GM12878 (cell line): ENCODE data around the gene INA. TPM values are rescaled to one million over a fixed set of nuclear protein-coding genes. Genes with fewer than 3 reads are reported as not detected.

Source experiments
- ATAC-seq: fragments of 200-7000 bp; cut with Tn5 transposase; 3 replicates; pipeline ENCODE4 v1.9.1; 2020; ENCODE audit warnings: mild to moderate bottlenecking, moderate library complexity
- BruUV-seq: library from RNA; stranded (reverse); fragments of 400-500 nt; replicated peaks from 2 replicates; lab custom pipeline; 2021; lab: Mats Ljungman, UMichigan
- CTCF ChIA-PET: fragments of 300-600 bp; sonication (Branson Sonifier 250); formaldehyde crosslinking; extraction: SDS; loops from one replicate; lab custom pipeline; 2021; ENCODE audit warnings: inconsistent platforms; lab: Yijun Ruan, JAX
- POLR2A ChIA-PET: fragments of 350-600 bp; formaldehyde crosslinking; extraction: SDS; loops from one replicate; lab custom pipeline; 2021; ENCODE audit warnings: inconsistent platforms; lab: Charles Lee
- RAD21 ChIA-PET: fragments of 300-600 bp; sonication (Branson Sonifier 250); formaldehyde crosslinking; loops from one replicate; lab custom pipeline; 2023; ENCODE audit warnings: antibody characterized with exemption; ENCODE audit not compliant: unreplicated experiment; lab: Charles Lee
- SMC1A ChIA-PET: fragments of 300-600 bp; sonication (Branson Sonifier 250); formaldehyde crosslinking; loops from one replicate; lab custom pipeline; 2023; ENCODE audit not compliant: unreplicated experiment, uncharacterized antibody; lab: Charles Lee
- DNase-seq: peaks from one replicate; pipeline ENCODE4 v3.0.0-alpha.2; 2011; ENCODE audit warnings: low read depth, low spot score
- FAIRE-seq: peaks from 3 replicates; lab custom pipeline; 2011; peaks lifted over from hg19 to GRCh38; lab: Jason Lieb, UNC
- H2AFZ ChIP-seq: 2 replicates; pipeline ENCODE4 v1.6.0; 2011; ENCODE audit warnings: low read depth, low read length, control low read depth; ENCODE audit not compliant: control insufficient read depth
- H3K27ac ChIP-seq: 2 replicates; pipeline ENCODE4 v1.5.1; 2011; ENCODE audit warnings: control low read depth; ENCODE audit not compliant: control insufficient read depth, insufficient read depth
- H3K27me3 ChIP-seq, 2 experiments: replicated peaks in 1 of 2; 2 replicates each; pipeline versions ENCODE4 v1.6.0 to v1.6.1; 2011; ENCODE audit warnings: low read length in 1 of 2; ENCODE audit not compliant: control insufficient read depth in 2 of 2, insufficient read depth in 2 of 2
- H3K36me3 ChIP-seq, 2 experiments: 2 replicates each; pipeline ENCODE4 v1.5.1; 2011; ENCODE audit warnings: low read length in 1 of 2; ENCODE audit not compliant: control insufficient read depth in 2 of 2, insufficient read depth in 2 of 2
- H3K4me1 ChIP-seq: 2 replicates; pipeline ENCODE4 v1.6.1; 2011; ENCODE audit warnings: mild to moderate bottlenecking, low read length, moderate library complexity, mixed read lengths; ENCODE audit not compliant: control insufficient read depth, insufficient read depth
- H3K4me2 ChIP-seq: 2 replicates; pipeline ENCODE4 v1.6.0; 2011; ENCODE audit warnings: control low read depth; ENCODE audit not compliant: control insufficient read depth, insufficient read depth
- H3K4me3 ChIP-seq: fragments of 200-600 bp; sonication (generic); 2 replicates; pipeline ENCODE4 v1.5.1; 2016
- H3K79me2 ChIP-seq: 2 replicates; pipeline ENCODE4 v1.6.0; 2011; ENCODE audit warnings: low read length; ENCODE audit not compliant: control insufficient read depth, insufficient read depth
- H3K9ac ChIP-seq: 2 replicates; pipeline ENCODE4 v1.8.0; 2011; ENCODE audit warnings: low read length, control low read depth, mixed read lengths; ENCODE audit not compliant: control insufficient read depth, insufficient read depth
- H3K9me3 ChIP-seq: replicated peaks from 3 replicates; pipeline ENCODE4 v1.5.1; 2011; ENCODE audit warnings: mild to moderate bottlenecking, low read length; ENCODE audit not compliant: control insufficient read depth, insufficient read depth
- H4K20me1 ChIP-seq: 2 replicates; pipeline ENCODE4 v1.6.0; 2011; ENCODE audit not compliant: control insufficient read depth, insufficient read depth
- ETV6 ChIP-seq, 2 experiments: fragments of 450-650 bp in 1 of 2; IDR thresholded peaks in 1 of 2; conservative IDR thresholded peaks in 1 of 2; 2 replicates each; pipeline ENCODE4 v1.6.1; 2014; ENCODE audit warnings: antibody characterized with exemption in 1 of 2, borderline replicate concordance in 1 of 2, low read depth in 1 of 2, mild to moderate bottlenecking in 1 of 2, moderate library complexity in 1 of 2
- NBN ChIP-seq: fragments of 450-650 bp; IDR thresholded peaks from 2 replicates; pipeline ENCODE4 v1.6.1; 2016
- POLR2A ChIP-seq: IDR thresholded peaks from 2 replicates; pipeline ENCODE4 v1.6.1; 2011; ENCODE audit warnings: low read depth, mild to moderate bottlenecking, low read length
- POLR2AphosphoS5 ChIP-seq: IDR thresholded peaks from 2 replicates; pipeline ENCODE4 v1.6.1; 2011; ENCODE audit warnings: mild to moderate bottlenecking, low read length, inconsistent platforms
- WGBS: methylation state at CpG from one replicate; pipeline ENCODE4 v1.1.6; 2016; ENCODE audit warnings: low lambda C conversion rate; ENCODE audit not compliant: insufficient replicate concordance, insufficient coverage; ENCODE audit errors: missing lambda C conversion rate; 5-methylcytosine and 5-hydroxymethylcytosine counted together
- in situ Hi-C: fragments of 300-500 bp; cut with MboI; formaldehyde crosslinking; loops from 9 replicates; pipeline ENCODE4 v1.14.3; 2018; ENCODE audit warnings: mixed read lengths
- intact Hi-C: fragments of 100-400 bp; cut with micrococcal nuclease; formaldehyde crosslinking; loops from one replicate; pipeline ENCODE4 v1.14.2; 2022; ENCODE audit not compliant: unreplicated experiment
- polyA plus RNA-seq, 11 experiments: library from polyadenylated mRNA; depleted of rRNA in 4 of 11; unstranded in 6 of 11; stranded (reverse) in 5 of 11; fragments of >200 nt; fragmentation: Nextera tagmentation in 4 of 11; fragmentation: Illumina TruSeq in 1 of 11; extraction: Ambion mirVana in 4 of 11; extraction: Trizol in 1 of 11; gene quantifications; 1 replicate in 1 of 11; 2 replicates in 10 of 11; pipeline versions ENCODE4 v1.2.1 to v1.2.3, GENCODE V29; 2011 to 2016; ENCODE audit warnings: inconsistent platforms in 2 of 11, missing spikeins in 2 of 11, low read depth in 1 of 11
- total RNA-seq, 4 experiments: library from RNA; depleted of rRNA in 3 of 4; stranded (reverse); fragments of >200 nt in 3 of 4; fragmentation: Illumina TruSeq in 1 of 4; extraction: Trizol in 1 of 4; gene quantifications; 2 replicates each; pipeline versions ENCODE4 v1.2.1 to v1.2.3, GENCODE V29; 2013 to 2021
- TF ChIP-seq, protein P1 (sequence below): fragments of 450-650 bp; formaldehyde crosslinking; IDR thresholded peaks from 2 replicates; pipeline ENCODE4 v1.4.0; 2020; ENCODE audit warnings: mild to moderate bottlenecking, moderate library complexity
- TF ChIP-seq, protein P2 (sequence below): fragments of 150-350 bp; IDR thresholded peaks from 2 replicates; pipeline ENCODE4 v1.6.1; 2016; ENCODE audit warnings: low read depth, low read length

Gene INA
- total and polyA plus RNA-seq, 10 of the 15 experiments (the other 5 are each of a cell fraction or from before 2014, with no cell fraction given), result 0.14 to 0.23 TPM; not detected in 8

DNA sequence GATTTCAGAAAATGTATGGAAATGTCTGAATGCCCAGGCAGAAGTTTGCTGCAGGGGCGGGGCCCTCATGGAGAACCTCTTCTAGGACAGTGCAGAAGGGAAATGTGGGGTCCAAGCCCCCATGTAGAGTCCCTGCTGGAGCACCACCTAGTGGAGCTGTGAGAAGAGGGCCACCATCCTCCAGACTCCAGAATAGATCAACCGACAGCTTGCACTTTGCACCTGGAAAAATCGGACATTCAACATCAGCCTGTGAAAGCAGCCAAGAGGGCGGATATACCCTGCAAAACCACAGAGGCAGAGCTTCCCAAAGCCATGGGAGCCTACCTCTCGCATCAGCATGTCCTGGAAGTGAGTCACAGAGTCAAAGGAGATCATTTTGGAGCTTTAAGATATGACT is 16.9 kb upstream of the INA start:
- ChIA-PET POLR2A (no interaction called here), RAD21 (no interaction called here), CTCF (interaction anchor here (0.9 kb wide), 1 partner anchor 342 kb away, joined by 4 read pairs; the partner anchor contains the start of gene CNNM2), SMC1A (no interaction called here)
- H3K79me2 ChIP-seq, result no peaks in the 10 kb centered on the region
- no peak overlapping the region for H3K27ac ChIP-seq
- no peaks in the 10 kb centered on the region; the same call in 1 of the 3 replicates for H3K9me3 ChIP-seq
- H3K4me1 ChIP-seq, result no peaks in the 10 kb centered on the region
- ATAC-seq (no peak), FAIRE-seq (no peak), DNase-seq (no peak)
- BruUV-seq, result no TSS peak
- no peak for TF ChIP-seq POLR2A
- TF ChIP-seq, protein P1, sequence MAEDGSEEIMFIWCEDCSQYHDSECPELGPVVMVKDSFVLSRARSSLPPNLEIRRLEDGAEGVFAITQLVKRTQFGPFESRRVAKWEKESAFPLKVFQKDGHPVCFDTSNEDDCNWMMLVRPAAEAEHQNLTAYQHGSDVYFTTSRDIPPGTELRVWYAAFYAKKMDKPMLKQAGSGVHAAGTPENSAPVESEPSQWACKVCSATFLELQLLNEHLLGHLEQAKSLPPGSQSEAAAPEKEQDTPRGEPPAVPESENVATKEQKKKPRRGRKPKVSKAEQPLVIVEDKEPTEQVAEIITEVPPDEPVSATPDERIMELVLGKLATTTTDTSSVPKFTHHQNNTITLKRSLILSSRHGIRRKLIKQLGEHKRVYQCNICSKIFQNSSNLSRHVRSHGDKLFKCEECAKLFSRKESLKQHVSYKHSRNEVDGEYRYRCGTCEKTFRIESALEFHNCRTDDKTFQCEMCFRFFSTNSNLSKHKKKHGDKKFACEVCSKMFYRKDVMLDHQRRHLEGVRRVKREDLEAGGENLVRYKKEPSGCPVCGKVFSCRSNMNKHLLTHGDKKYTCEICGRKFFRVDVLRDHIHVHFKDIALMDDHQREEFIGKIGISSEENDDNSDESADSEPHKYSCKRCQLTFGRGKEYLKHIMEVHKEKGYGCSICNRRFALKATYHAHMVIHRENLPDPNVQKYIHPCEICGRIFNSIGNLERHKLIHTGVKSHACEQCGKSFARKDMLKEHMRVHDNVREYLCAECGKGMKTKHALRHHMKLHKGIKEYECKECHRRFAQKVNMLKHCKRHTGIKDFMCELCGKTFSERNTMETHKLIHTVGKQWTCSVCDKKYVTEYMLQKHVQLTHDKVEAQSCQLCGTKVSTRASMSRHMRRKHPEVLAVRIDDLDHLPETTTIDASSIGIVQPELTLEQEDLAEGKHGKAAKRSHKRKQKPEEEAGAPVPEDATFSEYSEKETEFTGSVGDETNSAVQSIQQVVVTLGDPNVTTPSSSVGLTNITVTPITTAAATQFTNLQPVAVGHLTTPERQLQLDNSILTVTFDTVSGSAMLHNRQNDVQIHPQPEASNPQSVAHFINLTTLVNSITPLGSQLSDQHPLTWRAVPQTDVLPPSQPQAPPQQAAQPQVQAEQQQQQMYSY (CRISPR knock-in tag), result no peak
- TF ChIP-seq, protein P2, sequence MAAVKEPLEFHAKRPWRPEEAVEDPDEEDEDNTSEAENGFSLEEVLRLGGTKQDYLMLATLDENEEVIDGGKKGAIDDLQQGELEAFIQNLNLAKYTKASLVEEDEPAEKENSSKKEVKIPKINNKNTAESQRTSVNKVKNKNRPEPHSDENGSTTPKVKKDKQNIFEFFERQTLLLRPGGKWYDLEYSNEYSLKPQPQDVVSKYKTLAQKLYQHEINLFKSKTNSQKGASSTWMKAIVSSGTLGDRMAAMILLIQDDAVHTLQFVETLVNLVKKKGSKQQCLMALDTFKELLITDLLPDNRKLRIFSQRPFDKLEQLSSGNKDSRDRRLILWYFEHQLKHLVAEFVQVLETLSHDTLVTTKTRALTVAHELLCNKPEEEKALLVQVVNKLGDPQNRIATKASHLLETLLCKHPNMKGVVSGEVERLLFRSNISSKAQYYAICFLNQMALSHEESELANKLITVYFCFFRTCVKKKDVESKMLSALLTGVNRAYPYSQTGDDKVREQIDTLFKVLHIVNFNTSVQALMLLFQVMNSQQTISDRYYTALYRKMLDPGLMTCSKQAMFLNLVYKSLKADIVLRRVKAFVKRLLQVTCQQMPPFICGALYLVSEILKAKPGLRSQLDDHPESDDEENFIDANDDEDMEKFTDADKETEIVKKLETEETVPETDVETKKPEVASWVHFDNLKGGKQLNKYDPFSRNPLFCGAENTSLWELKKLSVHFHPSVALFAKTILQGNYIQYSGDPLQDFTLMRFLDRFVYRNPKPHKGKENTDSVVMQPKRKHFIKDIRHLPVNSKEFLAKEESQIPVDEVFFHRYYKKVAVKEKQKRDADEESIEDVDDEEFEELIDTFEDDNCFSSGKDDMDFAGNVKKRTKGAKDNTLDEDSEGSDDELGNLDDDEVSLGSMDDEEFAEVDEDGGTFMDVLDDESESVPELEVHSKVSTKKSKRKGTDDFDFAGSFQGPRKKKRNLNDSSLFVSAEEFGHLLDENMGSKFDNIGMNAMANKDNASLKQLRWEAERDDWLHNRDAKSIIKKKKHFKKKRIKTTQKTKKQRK, result no peak
- no peak for TF ChIP-seq NBN
- no peak for TF ChIP-seq POLR2AphosphoS5
- TF ChIP-seq ETV6 (conservative IDR thresholded peaks at IDR 0.05 in 1 of 2, IDR thresholded peaks at IDR 0.05 in 1 of 2; ENCODE audit: borderline replicate concordance in 1 of 2, low read depth in 1 of 2), result no peak
- 62% methylated on average over 5 of the region's 5 CpGs for WGBS
- no peak overlapping the region for H3K9ac ChIP-seq
- H3K4me3 ChIP-seq, result no peak overlapping the region
- in situ Hi-C loops, result no loop called here
- H4K20me1 ChIP-seq, result no peaks in the 10 kb centered on the region
- H2AFZ ChIP-seq, result no peak overlapping the region
- no peaks in the 10 kb centered on the region for H3K36me3 ChIP-seq
- H3K4me2 ChIP-seq, result no peak overlapping the region
- intact Hi-C loops, result no loop called here
- H3K27me3 ChIP-seq, result no peaks in the 10 kb centered on the region
